ENCODE results near the gene PXK.

GRCh38 chr3:58324391-58325390 lies 8.0 kb upstream of the PXK start:
- TF ChIP-seq CTCF (conservative IDR thresholded peaks at IDR 0.05), result no peak
- no peak for TF ChIP-seq ZFX (IDR thresholded peaks at IDR 0.05)
